ENCODE results near the gene MMD.
"Not testable (repeated sequence)": the region's sequence is repeated elsewhere in the genome, so short reads cannot be mapped to it uniquely, and the experiment has no call there.

Gene MMD

GRCh38 chr17:55390364-55390977 lies 31.2 kb downstream of the MMD start:
- no peak for DNase-seq

GRCh38 chr17:55389715-55390114 lies 31.9 kb downstream of the MMD start:
- DNase-seq = not testable (repeated sequence)

GRCh38 chr17:55388842-55389241 lies 32.8 kb downstream of the MMD start:
- DNase-seq = no peak

- DNase-seq = no peak
Observed at GRCh38 chr17:55386796-55387332, 34.8 kb downstream of the MMD start.

- no peak for DNase-seq
Observed at GRCh38 chr17:55384643-55385232, 36.9 kb downstream of the MMD start.

- DNase-seq = no peak
Observed at GRCh38 chr17:55383771-55384642, 37.6 kb downstream of the MMD start.

- DNase-seq = no peak
Observed at GRCh38 chr17:55381017-55381770, 40.4 kb downstream of the MMD start.

GRCh38 chr17:55377671-55378275 lies 43.9 kb downstream of the MMD start:
- no peak for DNase-seq

- DNase-seq = no peak
Observed at GRCh38 chr17:55368706-55369105, 52.9 kb downstream of the MMD start.

- no peak for DNase-seq
Observed at GRCh38 chr17:55366020-55366481, 55.6 kb downstream of the MMD start.

- DNase-seq = no peak
Observed at GRCh38 chr17:55363033-55363432, 58.6 kb downstream of the MMD start.

- DNase-seq = no peak
Observed at GRCh38 chr17:55360971-55361370, 60.7 kb downstream of the MMD start.

GRCh38 chr17:55356434-55357328 lies 65.0 kb downstream of the MMD start:
- peak; percentile 82 for DNase-seq

- DNase-seq = no peak
Observed at GRCh38 chr17:55354941-55355340, 66.7 kb downstream of the MMD start.

GRCh38 chr17:55354010-55354409 lies 67.6 kb downstream of the MMD start:
- DNase-seq = no peak

- no peak for DNase-seq
Observed at GRCh38 chr17:55351226-55351625, 70.4 kb downstream of the MMD start.

GRCh38 chr17:55350825-55351205 lies 70.8 kb downstream of the MMD start:
- DNase-seq = no peak

GRCh38 chr17:55348749-55349354 lies 72.8 kb downstream of the MMD start:
- DNase-seq = peak; percentile 46

GRCh38 chr17:55347341-55347740 lies 74.3 kb downstream of the MMD start:
- DNase-seq = no peak

GRCh38 chr17:55346658-55347057 lies 75.0 kb downstream of the MMD start:
- no peak for DNase-seq

- no peak for DNase-seq
Observed at GRCh38 chr17:55345132-55345531, 76.5 kb downstream of the MMD start.

Measured in stimulated activated CD4-positive, alpha-beta T cell treated with anti-CD3 and anti-CD28 coated beads, Interleukin-15, amount 100 ng/mL, for 24 hours (primary cell).